PC-9 (cell line): ENCODE measurements around the gene ADGB. TPM values are rescaled to one million over a fixed set of nuclear protein-coding genes. Genes with fewer than 3 reads are reported as not detected.

Experiments
- BruUV-seq: library from RNA; stranded (reverse); fragments of 400-500 nt; replicated peaks from 2 replicates; lab custom pipeline; 2021; lab: Mats Ljungman, UMichigan
- CTCF ChIA-PET: fragments of 300-600 bp; sonication (Branson Sonifier 250); formaldehyde crosslinking; loops from one replicate; lab custom pipeline; 2022; ENCODE audit warnings: antibody characterized with exemption; lab: Charles Lee
- POLR2A ChIA-PET: fragments of 300-600 bp; sonication (Branson Sonifier 250); formaldehyde crosslinking; loops from one replicate; lab custom pipeline; 2022; ENCODE audit warnings: antibody characterized with exemption; ENCODE audit not compliant: unreplicated experiment; lab: Charles Lee
- DNase-seq, 2 experiments: peaks; one replicate each; pipeline versions ENCODE4 v3.0.0 to v3.0.0-alpha.2; 2015 to 2022; ENCODE audit warnings: mixed read lengths in 1 of 2
- H2AFZ ChIP-seq: fragments of 200-600 bp; sonication (generic); 2 replicates; pipeline ENCODE4 v1.8.1; 2017; ENCODE audit warnings: antibody characterized with exemption
- H3F3A ChIP-seq: fragments of 200-600 bp; sonication (generic); 2 replicates; pipeline ENCODE4 v1.8.1; 2017; ENCODE audit warnings: antibody characterized with exemption, mild to moderate bottlenecking, low read depth; ENCODE audit not compliant: insufficient read depth
- H3K27ac ChIP-seq: fragments of 200-600 bp; sonication (generic); 2 replicates; pipeline ENCODE4 v1.6.1; 2016; ENCODE audit warnings: mixed run types
- H3K27me3 ChIP-seq: fragments of 200-600 bp; sonication (generic); 2 replicates; pipeline ENCODE4 v1.6.1; 2016; ENCODE audit warnings: low read depth, mixed run types; ENCODE audit not compliant: insufficient read depth
- H3K36me3 ChIP-seq: fragments of 200-600 bp; sonication (generic); 2 replicates; pipeline ENCODE4 v1.6.1; 2016; ENCODE audit warnings: low read depth, mixed run types
- H3K4me1 ChIP-seq: fragments of 200-600 bp; sonication (generic); replicated peaks from 2 replicates; pipeline ENCODE4 v1.6.1; 2016; ENCODE audit warnings: mixed run types; ENCODE audit not compliant: insufficient read depth
- H3K4me2 ChIP-seq: fragments of 200-600 bp; sonication (generic); 2 replicates; pipeline ENCODE4 v1.6.1; 2017; ENCODE audit warnings: mixed run types
- H3K4me3 ChIP-seq: fragments of 200-600 bp; sonication (generic); 2 replicates; pipeline ENCODE4 v1.6.1; 2016; ENCODE audit warnings: mixed run types
- H3K79me2 ChIP-seq: fragments of 200-600 bp; sonication (generic); 2 replicates; pipeline ENCODE4 v1.6.1; 2017; ENCODE audit warnings: low read depth, mixed run types
- H3K9me2 ChIP-seq: fragments of 200-600 bp; sonication (generic); 2 replicates; pipeline ENCODE4 v1.8.1; 2017; ENCODE audit warnings: mild to moderate bottlenecking; ENCODE audit not compliant: insufficient read depth
- H3K9me3 ChIP-seq: fragments of 200-600 bp; sonication (generic); 2 replicates; pipeline ENCODE4 v1.8.1; 2016; ENCODE audit warnings: low read depth; ENCODE audit not compliant: insufficient read depth
- H4K20me1 ChIP-seq: fragments of 200-600 bp; sonication (generic); 2 replicates; pipeline ENCODE4 v1.8.1; 2017; ENCODE audit not compliant: insufficient read depth
- CTCF ChIP-seq: fragments of 200-600 bp; sonication (generic); conservative IDR thresholded peaks from 2 replicates; pipeline ENCODE4 v1.6.1; 2017; ENCODE audit warnings: mixed run types, antibody characterized with exemption, mild to moderate bottlenecking, moderate library complexity
- EZH2 ChIP-seq: fragments of 200-600 bp; sonication (generic); IDR thresholded peaks from 2 replicates; pipeline ENCODE4 v1.8.0; 2017; ENCODE audit warnings: antibody characterized with exemption, low read depth
- intact Hi-C: fragments of 100-400 bp; cut with micrococcal nuclease; formaldehyde crosslinking; loops from one replicate; pipeline ENCODE4 v1.10.0; 2022; ENCODE audit not compliant: unreplicated experiment
- total RNA-seq: library from RNA; stranded (reverse); gene quantifications from 2 replicates; pipeline ENCODE4 v1.2.3, GENCODE V29; 2021

Gene ADGB
- total RNA-seq, 1 experiment from 2014 or later, result not detected

- Histone ChIP-seq H2AFZ (no peak overlapping the region), H3K4me2 (no peak overlapping the region), H3K9me2 (no peaks in the 10 kb centered on the region), H3K27me3 (no peaks in the 10 kb centered on the region), H3F3A (no peaks in the 10 kb centered on the region), H3K36me3 (no peaks in the 10 kb centered on the region), H4K20me1 (no peaks in the 10 kb centered on the region), H3K4me1 (no peaks in the 10 kb centered on the region), H3K9me3 (no peaks in the 10 kb centered on the region), H3K79me2 (no peaks in the 10 kb centered on the region), H3K4me3 (no peak overlapping the region), H3K27ac (no peak overlapping the region)
- ChIA-PET CTCF (no interaction called here), POLR2A (no interaction called here)
- intact Hi-C loops, result no loop called here
- TF ChIP-seq CTCF (no peak), EZH2 (no peak)
- DNase-seq, result no peak
- BruUV-seq, result no TSS peak
Measured at GRCh38 chr6:146861716-146862115, 262.9 kb downstream of the ADGB start.

GRCh38 chr6:146862508-146862919 is 263.7 kb downstream of the ADGB start:
- no peak for DNase-seq
- intact Hi-C loops, result no loop called here
- H4K20me1 ChIP-seq, result no peaks in the 10 kb centered on the region
- no peaks in the 10 kb centered on the region for H3K9me3 ChIP-seq
- H3K79me2 ChIP-seq, result no peaks in the 10 kb centered on the region
- H3K4me3 ChIP-seq, result no peak overlapping the region
- no peak for TF ChIP-seq EZH2
- no peak for TF ChIP-seq CTCF
- no peaks in the 10 kb centered on the region for H3F3A ChIP-seq
- H3K9me2 ChIP-seq, result no peaks in the 10 kb centered on the region
- no peak overlapping the region for H3K4me2 ChIP-seq
- no TSS peak for BruUV-seq
- no peaks in the 10 kb centered on the region for H3K36me3 ChIP-seq
- no peaks in the 10 kb centered on the region for H3K27me3 ChIP-seq
- no peaks in the 10 kb centered on the region for H3K4me1 ChIP-seq
- H3K27ac ChIP-seq, result no peak overlapping the region
- CTCF ChIA-PET, result no interaction called here
- POLR2A ChIA-PET, result no interaction called here
- H2AFZ ChIP-seq, result no peak overlapping the region

GRCh38 chr6:146864300-146864699 is 265.5 kb downstream of the ADGB start:
- no peak overlapping the region for H3K27ac ChIP-seq
- no peaks in the 10 kb centered on the region for H3K79me2 ChIP-seq
- no peaks in the 10 kb centered on the region for H3F3A ChIP-seq
- intact Hi-C loops, result no loop called here
- no peak overlapping the region for H3K4me3 ChIP-seq
- POLR2A ChIA-PET, result no interaction called here
- no peaks in the 10 kb centered on the region for H3K4me1 ChIP-seq
- no peaks in the 10 kb centered on the region for H4K20me1 ChIP-seq
- H3K4me2 ChIP-seq, result no peak overlapping the region
- TF ChIP-seq CTCF, result no peak
- CTCF ChIA-PET, result no interaction called here
- H2AFZ ChIP-seq, result no peak overlapping the region
- H3K9me3 ChIP-seq, result no peaks in the 10 kb centered on the region
- no peaks in the 10 kb centered on the region for H3K27me3 ChIP-seq
- DNase-seq, result no peak
- H3K9me2 ChIP-seq, result no peaks in the 10 kb centered on the region
- no peaks in the 10 kb centered on the region for H3K36me3 ChIP-seq
- no TSS peak for BruUV-seq
